H1 (cell line): Measurements from ENCODE around the gene CAT. TPM values are rescaled to one million over a fixed set of nuclear protein-coding genes. Genes with fewer than 3 reads are reported as not detected.

Experiments
- JUN ChIP-seq: IDR thresholded peaks from 2 replicates; pipeline ENCODE4 v1.6.1; 2011; ENCODE audit warnings: low read depth, mild to moderate bottlenecking, improper control_type of control experiment, low read length
- SIN3A ChIP-seq, 2 experiments: IDR thresholded peaks in 1 of 2; conservative IDR thresholded peaks in 1 of 2; 2 replicates each; pipeline ENCODE4 v1.6.1; 2011 to 2012; ENCODE audit warnings: low read length in 2 of 2, improper control_type of control experiment in 1 of 2, low read depth in 1 of 2, mild to moderate bottlenecking in 1 of 2
- polyA plus RNA-seq, 7 experiments: library from polyadenylated mRNA; depleted of rRNA in 3 of 7; stranded (reverse) in 5 of 7; unstranded in 2 of 7; fragments of >200 nt in 5 of 7; fragments of 200-250 nt in 2 of 7; gene quantifications; 1 replicate in 5 of 7; 2 replicates in 1 of 7; 4 replicates in 1 of 7; pipeline versions ENCODE4 v1.2.1 to v1.2.3, GENCODE V29; 2011 to 2013; ENCODE audit warnings: missing spikeins in 2 of 7, mixed read lengths in 2 of 7
- total RNA-seq: library from RNA; stranded (reverse); fragmentation: NEBNext Ultra II Directional; extraction: Animal tissue kit (Norgen Biotek cat#: 25700); gene quantifications from 2 replicates; pipeline ENCODE4 v1.2.1, GENCODE V29; 2021

The CAT gene
- total and polyA plus RNA-seq, 2 of the 8 experiments (the other 6 are each of a cell fraction or from before 2014, with no cell fraction given), result 9.6 to 15.0 TPM

- TF ChIP-seq JUN, result no peak
- TF ChIP-seq SIN3A (conservative IDR thresholded peaks at IDR 0.05 in 1 of 2, IDR thresholded peaks at IDR 0.05 in 1 of 2; ENCODE audit: low read depth in 1 of 2, low read length in 2 of 2), result no peak
Observed at GRCh38 chr11:34487430-34487829, 48.7 kb downstream of the CAT start (continued).
